Caco-2 (cell line): Measurements from ENCODE around the gene TRIP13. TPM values are rescaled to one million over a fixed set of nuclear protein-coding genes. Genes with fewer than 3 reads are reported as not detected.
"Not testable (repeated sequence)": the region's sequence is repeated elsewhere in the genome, so short reads cannot be mapped to it uniquely, and the experiment has no call there.

Experiments used
- BruUV-seq: library from RNA; stranded (reverse); fragments of 400-500 nt; replicated peaks from 2 replicates; lab custom pipeline; 2021; lab: Mats Ljungman, UMichigan
- CTCF ChIA-PET: fragments of 300-600 bp; sonication (Branson Sonifier 250); formaldehyde crosslinking; loops from one replicate; lab custom pipeline; 2022; ENCODE audit warnings: antibody characterized with exemption; lab: Charles Lee
- POLR2A ChIA-PET: fragments of 300-600 bp; sonication (Branson Sonifier 250); formaldehyde crosslinking; loops from one replicate; lab custom pipeline; 2022; ENCODE audit warnings: antibody characterized with exemption; lab: Charles Lee
- DNase-seq, 2 experiments: peaks; one replicate each; pipeline versions ENCODE4 v3.0.0 to v3.0.0-alpha.2; 2020 to 2022
- H3K27me3 ChIP-seq: replicated peaks from 2 replicates; pipeline ENCODE4 v1.6.0; 2011; ENCODE audit warnings: low read length; ENCODE audit not compliant: control insufficient read depth, insufficient read depth
- H3K36me3 ChIP-seq: 2 replicates; pipeline ENCODE4 v1.5.1; 2011; ENCODE audit warnings: low read length; ENCODE audit not compliant: control insufficient read depth, insufficient read depth
- H3K4me1 ChIP-seq: fragments of 250-450 bp; sonication (Bioruptor Pico); 2 replicates; pipeline ENCODE4 v1.5.1; 2020; ENCODE audit warnings: mild to moderate bottlenecking
- H3K4me3 ChIP-seq: 2 replicates; pipeline ENCODE4 v1.5.1; 2011; ENCODE audit warnings: low read depth, mild to moderate bottlenecking, control low read depth, low read length
- H3K9me3 ChIP-seq: fragments of 250-450 bp; sonication (Bioruptor Pico); 2 replicates; pipeline ENCODE4 v1.5.1; 2020; ENCODE audit warnings: mild to moderate bottlenecking, moderate library complexity
- H3K27ac Mint-ChIP-seq: one replicate; pipeline ENCODE4 v1.8.0; 2022; ENCODE audit warnings: mixed read lengths; ENCODE audit not compliant: unreplicated experiment
- H3K27me3 Mint-ChIP-seq: one replicate; pipeline ENCODE4 v1.8.0; 2022; ENCODE audit warnings: mixed read lengths; ENCODE audit not compliant: insufficient read depth, unreplicated experiment
- H3K36me3 Mint-ChIP-seq: one replicate; pipeline ENCODE4 v1.8.0; 2022; ENCODE audit warnings: mild to moderate bottlenecking, mixed read lengths; ENCODE audit not compliant: insufficient read depth, unreplicated experiment
- H3K4me1 Mint-ChIP-seq: one replicate; pipeline ENCODE4 v1.8.0; 2022; ENCODE audit warnings: low read depth, mixed read lengths; ENCODE audit not compliant: unreplicated experiment
- H3K4me3 Mint-ChIP-seq: one replicate; pipeline ENCODE4 v1.8.0; 2022; ENCODE audit warnings: mild to moderate bottlenecking, moderate library complexity, mixed read lengths; ENCODE audit not compliant: unreplicated experiment
- H3K9me3 Mint-ChIP-seq: one replicate; pipeline ENCODE4 v1.8.0; 2022; ENCODE audit warnings: mixed read lengths; ENCODE audit not compliant: unreplicated experiment
- CTCF ChIP-seq, 2 experiments: fragments of 200-600 bp in 1 of 2; IDR thresholded peaks; 1 replicate in 1 of 2; 2 replicates in 1 of 2; pipeline versions ENCODE4 v1.5.1 to v1.8.0; 2011 to 2022; ENCODE audit warnings: antibody characterized with exemption in 1 of 2, control low read depth in 1 of 2, inconsistent platforms in 1 of 2, low read depth in 1 of 2, low read length in 1 of 2, mild to moderate bottlenecking in 1 of 2, moderate library complexity in 1 of 2; ENCODE audit not compliant: insufficient read depth in 1 of 2, severe bottlenecking in 1 of 2, unreplicated experiment in 1 of 2
- intact Hi-C: fragments of 100-400 bp; cut with micrococcal nuclease; formaldehyde crosslinking; loops from one replicate; pipeline ENCODE4 v1.10.0; 2022; ENCODE audit not compliant: unreplicated experiment
- total RNA-seq: library from RNA; stranded (reverse); gene quantifications from 2 replicates; pipeline ENCODE4 v1.2.3, GENCODE V29; 2022

The TRIP13 gene
- total RNA-seq, 1 experiment from 2014 or later: 42.5 TPM

GRCh38 chr5:852431-853401 lies 40.0 kb upstream of the TRIP13 start:
- no TSS peak for BruUV-seq
- H3K4me1 Mint-ChIP-seq: no peaks in the 10 kb centered on the region
- H3K27me3 Mint-ChIP-seq: peaks cover 15% of the 10 kb centered on the region
- no peak overlapping the region for H3K27ac Mint-ChIP-seq
- H3K4me3 Mint-ChIP-seq: no peak overlapping the region
- Histone ChIP-seq H3K4me1 (peaks cover 21% of the 10 kb centered on the region), H3K27me3 (peaks cover 3% of the 10 kb centered on the region; the same call in 1 of the 2 replicates), H3K9me3 (no peaks in the 10 kb centered on the region), H3K36me3 (no peaks in the 10 kb centered on the region), H3K4me3 (no peak overlapping the region)
- DNase-seq: peak in 1 of 2 experiments; percentile 27
- H3K36me3 Mint-ChIP-seq: peaks cover 10% of the 10 kb centered on the region
- no peaks in the 10 kb centered on the region for H3K9me3 Mint-ChIP-seq
- TF ChIP-seq CTCF (IDR thresholded peaks at IDR 0.05; ENCODE audit: insufficient read depth in 1 of 2, low read depth in 1 of 2, low read length in 1 of 2, severe bottlenecking in 1 of 2, unreplicated experiment in 1 of 2): no peak
- CTCF ChIA-PET: no interaction called here
- POLR2A ChIA-PET: no interaction called here
- intact Hi-C loops: no loop called here

GRCh38 chr5:853416-854090 lies 39.1 kb upstream of the TRIP13 start:
- H3K27ac Mint-ChIP-seq, H3K4me3 Mint-ChIP-seq, BruUV-seq, H3K9me3 ChIP-seq, H3K36me3 ChIP-seq, H3K4me3 ChIP-seq, POLR2A ChIA-PET, H3K9me3 Mint-ChIP-seq, CTCF ChIA-PET, H3K27me3 ChIP-seq, intact Hi-C loops, H3K4me1 Mint-ChIP-seq: not testable (repeated sequence)
- Mint-ChIP-seq H3K27me3 (peaks cover 15% of the 10 kb centered on the region), H3K36me3 (peaks cover 15% of the 10 kb centered on the region)
- peak in 1 of 2 experiments; percentile 27 for DNase-seq
- H3K4me1 ChIP-seq: peaks cover 21% of the 10 kb centered on the region

- Histone ChIP-seq H3K36me3 (no peaks in the 10 kb centered on the region), H3K9me3 (no peaks in the 10 kb centered on the region), H3K27me3 (peaks cover 3% of the 10 kb centered on the region; the same call in 1 of the 2 replicates), H3K4me1 (peaks cover 21% of the 10 kb centered on the region), H3K4me3 (no peak overlapping the region)
- no peak for TF ChIP-seq CTCF (IDR thresholded peaks at IDR 0.05; ENCODE audit: insufficient read depth in 1 of 2, low read depth in 1 of 2, low read length in 1 of 2, severe bottlenecking in 1 of 2, unreplicated experiment in 1 of 2)
- peak in 1 of 2 experiments; percentile 34 for DNase-seq
- BruUV-seq: no TSS peak
- no peaks in the 10 kb centered on the region for H3K9me3 Mint-ChIP-seq
- intact Hi-C loops: no loop called here
- H3K36me3 Mint-ChIP-seq: peaks cover 16% of the 10 kb centered on the region
- H3K27ac Mint-ChIP-seq: no peak overlapping the region
- H3K4me1 Mint-ChIP-seq: no peaks in the 10 kb centered on the region
- ChIA-PET POLR2A (no interaction called here), CTCF (no interaction called here)
- peaks cover 15% of the 10 kb centered on the region for H3K27me3 Mint-ChIP-seq
- no peak overlapping the region for H3K4me3 Mint-ChIP-seq
These were observed 38.5 kb upstream of the TRIP13 start for GRCh38 chr5:854217-854616.
